Measurements from ENCODE around the gene STK32A. TPM values are rescaled to one million over a fixed set of nuclear protein-coding genes. Genes with fewer than 3 reads are reported as not detected.

Gene STK32A
- total RNA-seq, 4 donors from 2014 or later = 0.51 to 2.0 (median 0.97) TPM; not detected in 1

- Histone ChIP-seq H3K36me3 (no peaks in the 10 kb centered on the region), H3K27me3 (no peaks in the 10 kb centered on the region), H3K9me3 (no peaks in the 10 kb centered on the region), H3K4me3 (no peak overlapping the region), H3K27ac (no peak overlapping the region), H3K4me1 (no peaks in the 10 kb centered on the region)
- intact Hi-C loops (cut with DNase I; ENCODE audit: low total_unique reads) = loop anchor here (10.0 kb wide), 1 partner anchor 145 kb away; no protein-coding TSS in a partner anchor
- no peak for TF ChIP-seq POLR2A (IDR thresholded peaks at IDR 0.05)
- TF ChIP-seq CTCF (IDR thresholded peaks at IDR 0.05) = peak; percentile 21 to 41 (median 22)
- DNase-seq = no peak
Observed at GRCh38 chr5:147369742-147370374, 135.0 kb downstream of the STK32A start.

GRCh38 chr5:147371290-147371689 lies 136.5 kb downstream of the STK32A start:
- no peaks in the 10 kb centered on the region for H3K4me1 ChIP-seq
- no peak overlapping the region for H3K27ac ChIP-seq
- no peak overlapping the region for H3K4me3 ChIP-seq
- intact Hi-C loops (cut with DNase I; ENCODE audit: low total_unique reads) = loop anchor here (10.0 kb wide), 1 partner anchor 146 kb away; no protein-coding TSS in a partner anchor
- no peaks in the 10 kb centered on the region for H3K27me3 ChIP-seq
- DNase-seq = no peak
- H3K9me3 ChIP-seq = no peaks in the 10 kb centered on the region
- no peak for TF ChIP-seq POLR2A (IDR thresholded peaks at IDR 0.05)
- no peak for TF ChIP-seq CTCF (IDR thresholded peaks at IDR 0.05)
- H3K36me3 ChIP-seq = no peaks in the 10 kb centered on the region

GRCh38 chr5:147372191-147372590 lies 137.4 kb downstream of the STK32A start:
- Histone ChIP-seq H3K9me3 (no peaks in the 10 kb centered on the region), H3K4me3 (no peak overlapping the region), H3K4me1 (no peaks in the 10 kb centered on the region), H3K27me3 (no peaks in the 10 kb centered on the region), H3K36me3 (no peaks in the 10 kb centered on the region), H3K27ac (no peak overlapping the region)
- no peak for DNase-seq
- TF ChIP-seq POLR2A (IDR thresholded peaks at IDR 0.05) = no peak
- no peak for TF ChIP-seq CTCF (IDR thresholded peaks at IDR 0.05)
- intact Hi-C loops (cut with DNase I; ENCODE audit: low total_unique reads) = loop anchor here (10.0 kb wide), 1 partner anchor 147 kb away; no protein-coding TSS in a partner anchor

- H3K36me3 ChIP-seq = no peaks in the 10 kb centered on the region
- TF ChIP-seq CTCF (IDR thresholded peaks at IDR 0.05) = no peak
- no peak for TF ChIP-seq POLR2A (IDR thresholded peaks at IDR 0.05)
- DNase-seq = no peak
- no peaks in the 10 kb centered on the region for H3K9me3 ChIP-seq
- no peaks in the 10 kb centered on the region for H3K27me3 ChIP-seq
- H3K4me1 ChIP-seq = no peaks in the 10 kb centered on the region
- no peak overlapping the region for H3K27ac ChIP-seq
- H3K4me3 ChIP-seq = no peak overlapping the region
- intact Hi-C loops (cut with DNase I; ENCODE audit: low total_unique reads) = loop anchor here (10.0 kb wide), 1 partner anchor 149 kb away; no protein-coding TSS in a partner anchor
Observed at GRCh38 chr5:147373328-147373727, 138.5 kb downstream of the STK32A start.

- no peaks in the 10 kb centered on the region for H3K9me3 ChIP-seq
- H3K27me3 ChIP-seq = no peaks in the 10 kb centered on the region
- intact Hi-C loops (cut with DNase I; ENCODE audit: low total_unique reads) = loop anchor here (10.0 kb wide), 1 partner anchor 150 kb away; no protein-coding TSS in a partner anchor
- no peak for DNase-seq
- no peak overlapping the region for H3K27ac ChIP-seq
- H3K36me3 ChIP-seq = no peaks in the 10 kb centered on the region
- H3K4me1 ChIP-seq = no peaks in the 10 kb centered on the region
- TF ChIP-seq CTCF (IDR thresholded peaks at IDR 0.05) = no peak
- no peak overlapping the region for H3K4me3 ChIP-seq
Observed at GRCh38 chr5:147375151-147375550, 140.3 kb downstream of the STK32A start.

All from uterus (tissue), 4 donors.